Fibroblast of mammary gland (primary cell): Measurements from ENCODE around the gene AP1B1.
"Not testable (repeated sequence)": the region's sequence is repeated elsewhere in the genome, so short reads cannot be mapped to it uniquely, and the experiment has no call there.

Experiments
- DNase-seq: peaks from one replicate; pipeline ENCODE4 v3.0.0-alpha.2; 2010; ENCODE audit warnings: low read depth
- H3K4me3 ChIP-seq: 2 replicates; pipeline ENCODE4 v1.5.1; 2011; ENCODE audit warnings: low read depth, mild to moderate bottlenecking, low read length, moderate library complexity; ENCODE audit not compliant: control insufficient read depth
- CTCF ChIP-seq: conservative IDR thresholded peaks from 2 replicates; pipeline ENCODE4 v1.5.1; 2011; ENCODE audit warnings: low read depth, low read length, inconsistent platforms; ENCODE audit not compliant: control insufficient read depth, insufficient read depth

Gene AP1B1

GRCh38 chr22:29351042-29351441, 37.3 kb downstream of the AP1B1 start:
- DNase-seq, result no peak
- no peak for TF ChIP-seq CTCF
- no peak overlapping the region for H3K4me3 ChIP-seq

GRCh38 chr22:29348956-29349355, 39.4 kb downstream of the AP1B1 start:
- no peak for TF ChIP-seq CTCF
- no peak for DNase-seq

GRCh38 chr22:29348041-29348440, 40.3 kb downstream of the AP1B1 start:
- H3K4me3 ChIP-seq, result no peak overlapping the region
- no peak for DNase-seq
- TF ChIP-seq CTCF, result no peak

More at GRCh38 chr22:29348956-29349355, 39.4 kb downstream of the AP1B1 start:
- no peak overlapping the region for H3K4me3 ChIP-seq

- H3K4me3 ChIP-seq, result no peak overlapping the region
- TF ChIP-seq CTCF, result no peak
- DNase-seq, result no peak
Observed at GRCh38 chr22:29346659-29347058, 41.7 kb downstream of the AP1B1 start.

DNA sequence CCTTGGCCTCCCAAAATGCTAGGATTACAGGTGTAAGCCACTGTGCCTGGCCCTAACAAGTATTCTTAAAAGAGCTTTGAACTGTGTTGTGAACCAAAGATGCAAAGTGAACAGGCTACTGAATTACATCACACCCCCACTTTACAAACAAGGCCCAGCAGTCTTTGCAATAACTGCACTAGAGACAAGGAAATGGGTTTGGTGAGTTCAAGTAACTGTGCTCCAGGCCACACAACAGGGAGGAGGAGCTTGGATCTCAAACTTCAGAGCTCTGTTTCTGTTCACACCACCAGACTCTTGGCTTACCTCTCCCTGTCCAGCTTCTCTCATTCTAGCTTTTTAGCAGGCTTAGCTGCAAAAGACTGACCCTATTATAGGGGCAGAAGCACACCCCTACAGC, 42.4 kb downstream of the AP1B1 start:
- no peak for TF ChIP-seq CTCF
- no peak overlapping the region for H3K4me3 ChIP-seq
- DNase-seq, result no peak

GRCh38 chr22:29344889-29345288, 43.5 kb downstream of the AP1B1 start:
- H3K4me3 ChIP-seq, DNase-seq: not testable (repeated sequence)

- peak; percentile 82 for DNase-seq
- no peak overlapping the region for H3K4me3 ChIP-seq
- TF ChIP-seq CTCF, result no peak
Observed at GRCh38 chr22:29344137-29344536, 44.2 kb downstream of the AP1B1 start.

- no peak overlapping the region for H3K4me3 ChIP-seq
- TF ChIP-seq CTCF, result no peak
- peak; percentile 41 for DNase-seq
Observed at GRCh38 chr22:29343313-29343805, 45.0 kb downstream of the AP1B1 start.
